ENCODE results near the gene WASL.
"Not testable (repeated sequence)": the region's sequence is repeated elsewhere in the genome, so short reads cannot be mapped to it uniquely, and the experiment has no call there.

The WASL gene

GRCh38 chr7:123769371-123769770 lies 20.6 kb upstream of the WASL start:
- DNase-seq (ENCODE audit: low spot score): peak; percentile 30

DNA sequence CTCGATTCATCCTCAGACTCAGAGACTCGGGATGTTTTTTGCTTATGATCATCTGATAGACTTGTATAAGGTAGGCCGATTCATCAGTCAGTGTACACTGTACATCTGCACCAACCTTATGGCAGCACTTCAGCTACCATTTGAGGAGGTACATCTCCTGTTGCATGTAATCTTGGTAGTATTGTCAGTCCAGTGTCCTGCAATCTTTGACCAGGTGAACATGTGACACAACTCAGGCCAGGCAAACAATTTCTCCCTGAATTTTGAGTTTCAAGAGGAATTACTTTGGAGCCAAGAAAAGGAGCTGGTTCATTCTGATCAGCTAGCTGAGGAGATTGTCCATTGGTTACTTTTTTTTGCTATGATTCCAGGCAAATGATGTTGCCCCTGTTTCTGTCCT lies 19.7 kb upstream of the WASL start:
- DNase-seq (ENCODE audit: low spot score): no peak

DNA sequence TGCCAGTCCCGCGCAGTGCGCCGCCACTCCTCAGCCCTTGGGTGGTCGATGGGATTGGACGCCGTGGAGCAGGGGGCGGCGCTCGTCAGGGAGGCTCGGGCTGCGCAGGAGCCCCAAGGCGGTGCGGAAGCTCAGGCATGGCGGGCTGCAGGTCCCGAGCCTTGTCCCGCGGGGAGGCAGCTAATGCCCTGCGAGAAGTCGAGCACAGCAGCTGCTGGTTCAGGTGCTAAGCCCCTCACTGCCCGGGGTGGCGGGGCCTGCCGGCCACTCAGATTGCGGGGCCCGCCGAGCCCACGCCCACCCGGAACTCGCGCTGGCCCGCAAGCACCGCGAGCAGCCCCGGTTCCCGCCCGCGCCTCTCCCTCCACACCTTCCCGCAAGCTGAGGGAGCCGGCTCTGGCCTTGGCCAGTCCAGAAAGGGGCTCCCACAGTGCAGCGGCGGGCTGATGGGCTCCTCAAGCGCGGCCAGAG lies 14.4 kb upstream of the WASL start:
- no peak for DNase-seq (ENCODE audit: low spot score)

GRCh38 chr7:123761729-123762128 lies 12.9 kb upstream of the WASL start:
- DNase-seq (ENCODE audit: low spot score): no peak

DNA sequence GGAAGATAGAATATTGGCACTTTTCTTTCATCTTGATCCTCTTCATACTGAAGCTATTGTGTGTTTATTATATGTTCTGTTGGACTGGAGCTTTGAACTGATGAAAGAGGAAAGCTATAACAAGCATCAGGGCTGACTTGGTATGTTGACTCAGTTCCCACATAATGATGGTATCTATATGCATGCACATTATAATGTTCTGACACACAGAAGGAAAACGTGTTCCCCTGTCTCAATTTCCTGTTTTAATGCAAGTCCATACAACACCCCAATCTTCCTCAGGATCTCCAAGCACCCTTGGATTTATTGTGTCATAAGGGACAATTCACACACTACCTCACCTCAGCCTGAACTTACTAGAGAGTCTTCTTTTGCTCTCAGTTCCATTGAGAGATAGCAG lies 8.3 kb upstream of the WASL start:
- DNase-seq (ENCODE audit: low spot score): no peak

DNA sequence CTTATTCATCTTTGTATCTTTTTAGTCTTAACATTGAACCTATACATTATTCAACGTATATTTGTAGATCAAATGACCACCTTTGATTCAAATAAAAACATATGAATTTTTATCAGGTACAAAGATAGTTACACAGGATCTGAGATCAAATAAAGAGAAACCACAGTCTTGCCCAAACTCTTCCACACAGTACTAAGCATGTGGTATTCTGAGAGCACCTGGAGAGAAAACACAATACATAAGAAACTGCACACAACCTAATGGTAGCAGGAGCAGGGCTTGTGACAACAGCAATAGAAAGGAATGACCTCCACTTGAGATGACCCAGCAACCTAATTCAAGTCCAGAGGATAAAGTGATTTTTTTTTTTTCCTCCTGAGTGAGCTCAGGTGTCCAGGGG lies 6.5 kb upstream of the WASL start:
- no peak for DNase-seq (ENCODE audit: low spot score)

GRCh38 chr7:123754271-123754871 lies 5.6 kb upstream of the WASL start:
- DNase-seq (ENCODE audit: low spot score): no peak

- no peak for DNase-seq (ENCODE audit: low spot score)
Observed at GRCh38 chr7:123752534-123752933, 3.7 kb upstream of the WASL start.

GRCh38 chr7:123751821-123752220 lies 3.0 kb upstream of the WASL start:
- no peak for DNase-seq (ENCODE audit: low spot score)

DNA sequence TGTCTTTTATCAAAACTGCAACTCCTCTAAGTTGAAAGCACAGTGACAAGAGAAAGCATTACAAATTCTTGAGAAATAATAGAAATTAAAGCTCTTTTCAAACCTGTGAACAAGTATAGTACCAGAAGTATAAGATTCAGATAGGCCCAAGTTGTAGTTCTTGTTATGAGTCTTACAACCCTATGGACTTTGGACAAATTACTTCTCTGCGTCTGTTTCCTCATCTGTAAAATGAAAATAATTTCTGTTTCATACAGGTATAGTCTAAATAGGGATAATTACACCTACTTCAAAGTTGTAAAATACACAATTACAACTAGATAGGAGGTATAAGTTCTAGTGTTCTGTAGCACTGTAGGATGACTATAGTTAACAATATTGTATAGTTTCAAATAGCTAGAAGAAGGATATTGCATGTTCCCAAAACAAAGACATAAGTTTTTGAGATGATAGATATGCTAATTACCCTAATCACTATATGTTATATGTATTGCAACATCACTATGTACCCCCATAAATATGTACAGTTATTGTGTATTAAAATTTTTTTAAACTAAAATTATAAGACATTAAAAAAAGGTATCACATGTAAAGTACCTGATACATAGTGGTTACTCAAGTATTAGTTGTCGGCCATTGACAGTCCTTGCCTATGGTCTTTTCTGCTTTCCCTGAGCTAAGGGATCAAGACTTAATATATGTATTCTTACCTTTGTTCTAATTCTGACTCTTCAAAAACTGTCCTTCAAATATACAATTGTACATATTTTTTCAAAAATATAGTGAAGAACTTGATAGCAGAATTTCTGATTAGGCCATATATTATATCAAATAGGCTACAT lies 1.8 kb upstream of the WASL start:
- no peak for DNase-seq (ENCODE audit: low spot score)

- peak; percentile 77 for DNase-seq (ENCODE audit: low spot score)
Observed at GRCh38 chr7:123749537-123749857, 694 bp upstream of the WASL start.

- DNase-seq (ENCODE audit: low spot score): peak; percentile 39
Observed at GRCh38 chr7:123748171-123748733, 551 bp downstream of the WASL start.

GRCh38 chr7:123747620-123748141 lies 1.1 kb downstream of the WASL start:
- DNase-seq (ENCODE audit: low spot score): peak; percentile 84

DNA sequence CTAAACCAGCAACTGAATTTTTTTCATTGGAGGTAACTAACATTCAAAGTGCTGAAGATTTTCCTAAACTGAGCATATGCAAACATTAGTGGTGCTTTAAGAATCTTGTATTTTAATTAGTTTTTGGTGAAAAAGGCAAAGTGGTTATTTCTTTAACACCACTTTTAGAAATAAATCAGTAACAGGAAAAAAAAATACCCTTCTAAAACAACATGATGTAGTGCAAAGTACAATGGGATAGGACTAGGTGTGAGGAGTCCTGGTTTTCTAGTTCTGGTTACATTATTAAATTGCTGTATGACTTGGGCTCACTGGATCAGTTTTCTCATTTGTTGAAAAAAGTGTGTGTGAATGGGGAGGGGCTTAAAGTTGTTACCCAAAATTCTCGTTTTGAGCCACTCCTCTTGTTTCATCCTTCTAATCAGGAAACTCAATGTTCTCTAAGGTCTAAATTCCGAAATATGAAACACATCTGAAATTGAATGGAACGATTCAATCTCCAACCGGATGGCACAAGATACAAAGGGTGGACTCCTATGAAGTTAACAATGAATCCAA lies 1.8 kb downstream of the WASL start:
- no peak for DNase-seq (ENCODE audit: low spot score)

- no peak for DNase-seq (ENCODE audit: low spot score)
Observed at GRCh38 chr7:123746055-123746454, 2.7 kb downstream of the WASL start.

- DNase-seq (ENCODE audit: low spot score): no peak
Observed at GRCh38 chr7:123745437-123745836, 3.4 kb downstream of the WASL start.

DNA sequence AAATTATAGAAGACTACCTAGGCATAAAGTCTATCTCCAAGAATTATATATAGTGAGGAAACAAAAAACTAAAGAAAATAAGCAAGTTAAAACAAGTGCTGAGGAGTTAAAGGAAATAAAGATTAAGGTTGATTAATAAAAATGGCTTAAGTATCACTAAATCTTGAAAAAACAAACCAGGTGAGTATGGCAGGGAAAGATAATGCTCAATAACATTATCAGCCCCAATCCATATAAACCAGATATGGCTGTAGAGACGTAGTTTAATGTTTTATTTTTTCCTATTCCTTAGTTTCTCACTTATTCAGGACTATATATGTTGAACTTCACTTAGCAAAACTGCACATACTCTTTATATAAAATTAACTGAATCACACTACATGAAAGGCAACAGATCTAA lies 4.4 kb downstream of the WASL start:
- DNase-seq (ENCODE audit: low spot score): no peak

DNA sequence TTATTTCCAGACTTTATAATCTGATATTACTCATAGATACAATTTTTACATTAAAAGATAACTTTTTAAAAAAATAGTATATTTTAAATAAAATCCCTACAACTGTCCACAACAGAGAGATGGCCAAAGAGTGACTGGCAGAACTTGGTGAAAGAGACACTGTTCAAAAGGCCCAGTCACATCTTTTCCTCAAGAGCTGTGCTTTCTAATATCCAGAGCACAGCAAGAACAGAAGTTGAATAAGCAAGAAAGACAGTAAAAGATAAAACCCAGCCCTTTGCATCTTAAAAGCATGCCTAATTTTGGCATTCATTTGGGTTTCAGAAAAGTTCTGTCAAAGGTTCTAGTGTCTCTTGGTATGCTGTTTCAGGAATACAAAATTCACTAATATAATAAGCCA lies 6.9 kb downstream of the WASL start:
- DNase-seq (ENCODE audit: low spot score): no peak

- DNase-seq (ENCODE audit: low spot score): no peak
Observed at GRCh38 chr7:123738808-123739207, 10.0 kb downstream of the WASL start.

DNA sequence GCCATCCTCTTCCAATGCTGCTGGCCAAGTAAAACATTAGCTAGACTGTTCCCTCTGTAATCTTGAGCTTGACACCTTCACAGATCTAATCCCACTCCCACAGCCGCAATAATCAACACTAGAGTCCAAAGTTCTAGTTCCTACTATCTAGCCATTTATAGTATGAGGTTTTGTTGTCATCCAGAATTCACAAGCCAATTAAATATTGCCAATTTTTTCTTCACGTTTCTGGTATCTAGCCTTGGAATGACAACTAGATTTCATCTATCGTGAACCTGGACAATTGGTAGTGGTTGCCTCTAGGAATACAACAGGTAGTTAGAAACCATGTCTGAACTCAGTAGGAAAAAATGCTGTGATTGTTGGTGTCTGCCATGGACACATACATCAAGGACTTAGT lies 10.4 kb downstream of the WASL start:
- DNase-seq (ENCODE audit: low spot score): no peak

- DNase-seq (ENCODE audit: low spot score): not testable (repeated sequence)
Observed at GRCh38 chr7:123737168-123737674, 11.6 kb downstream of the WASL start.

GRCh38 chr7:123735539-123735938 lies 13.3 kb downstream of the WASL start:
- DNase-seq (ENCODE audit: low spot score): no peak

DNA sequence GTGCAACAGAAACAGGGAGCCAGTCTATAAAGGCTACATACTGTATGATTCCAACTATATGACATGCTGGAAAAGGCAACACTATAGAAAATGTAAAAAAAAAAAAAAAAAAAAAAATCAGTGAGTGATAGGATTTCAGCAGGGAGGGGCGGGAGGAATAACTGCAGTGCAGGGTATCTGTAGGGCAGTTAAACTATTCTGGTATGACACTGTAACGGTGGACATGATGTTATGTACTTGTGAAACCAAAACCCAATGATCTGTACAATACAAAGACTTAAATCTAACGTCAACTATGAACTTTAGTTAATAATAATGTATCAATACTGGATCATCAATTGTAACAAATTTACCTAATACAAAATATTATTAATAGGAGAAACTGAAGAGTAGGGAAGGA lies 14.3 kb downstream of the WASL start:
- DNase-seq (ENCODE audit: low spot score): no peak
